ENCODE data around the gene NPY4R2. TPM values are rescaled to one million over a fixed set of nuclear protein-coding genes. Genes with fewer than 3 reads are reported as not detected.
"Not testable (repeated sequence)": the region's sequence is repeated elsewhere in the genome, so short reads cannot be mapped to it uniquely, and the experiment has no call there.

Gene NPY4R2
- total RNA-seq, 4 donors from 2014 or later: 0.28 to 5.8 TPM; not detected in 2

DNA sequence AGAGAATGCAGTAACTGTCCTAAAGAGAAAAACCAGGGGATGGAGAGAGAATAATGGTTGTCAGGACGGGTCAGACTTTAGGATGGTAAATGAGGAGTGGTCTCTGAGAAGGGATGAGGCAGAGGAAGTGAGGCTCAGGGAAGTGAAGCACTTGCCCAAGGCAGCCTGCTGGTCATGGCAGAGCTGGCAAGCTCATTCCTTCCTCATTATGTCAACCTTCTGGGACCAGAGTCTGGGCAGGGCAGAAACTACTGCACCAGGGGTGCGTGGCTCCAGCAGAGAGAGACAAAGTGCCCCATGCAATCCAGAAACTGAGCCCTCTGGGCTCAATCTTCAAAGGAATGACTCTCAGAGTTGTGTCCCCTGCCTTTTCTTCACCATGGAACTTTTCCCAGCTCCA lies 53.6 kb downstream of the NPY4R2 start:
- ATAC-seq (ENCODE audit: low FRiP score); DNase-seq (ENCODE audit: low spot score): not testable (repeated sequence)

Other genes starting within 250 kb of the NPY4R2 start
- 1 to 10 TPM in 3 of 4 donors, under 1 TPM in 1; 0.84 to 9.3 (median 1.4) TPM for gene SYT15B, start 155.1 kb upstream of the NPY4R2 start, total RNA-seq
- not detected for gene FAM25C, start 81.1 kb downstream of the NPY4R2 start, total RNA-seq